ENCODE results near the gene PLA2G4B.

PLA2G4B gene

DNA sequence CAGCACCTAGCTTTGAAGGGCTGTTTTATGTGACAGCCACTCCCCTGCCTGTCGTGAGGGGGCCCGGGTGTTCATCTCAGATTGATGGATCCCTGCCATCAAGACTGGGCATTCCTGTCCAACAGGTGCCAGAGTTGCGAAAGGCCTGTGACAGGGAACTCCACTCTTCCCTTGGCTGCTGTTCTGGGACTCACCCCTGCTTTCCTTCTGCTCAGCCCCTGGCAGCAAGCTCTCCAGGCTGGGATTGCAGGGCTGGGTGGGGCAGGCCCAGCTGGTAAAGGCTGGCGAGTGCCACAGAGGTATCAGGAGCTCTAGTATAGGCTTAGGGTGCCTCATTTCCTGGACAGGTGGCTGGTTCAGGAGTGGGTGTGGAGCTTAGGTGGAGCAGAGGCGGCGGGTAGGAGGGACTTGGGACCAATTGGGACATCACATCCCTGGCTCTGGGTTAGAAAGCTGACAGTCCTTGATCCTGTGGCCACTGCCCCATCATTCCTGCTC lies at the start of gene PLA2G4B:
Gene PLA2G4B, plus strand, starts transcription at position 448 of the 498 bp plus-strand sequence. CDS start 67 bp downstream, outside the sequence.
- DNase-seq (ENCODE audit: low spot score): no peak

DNA sequence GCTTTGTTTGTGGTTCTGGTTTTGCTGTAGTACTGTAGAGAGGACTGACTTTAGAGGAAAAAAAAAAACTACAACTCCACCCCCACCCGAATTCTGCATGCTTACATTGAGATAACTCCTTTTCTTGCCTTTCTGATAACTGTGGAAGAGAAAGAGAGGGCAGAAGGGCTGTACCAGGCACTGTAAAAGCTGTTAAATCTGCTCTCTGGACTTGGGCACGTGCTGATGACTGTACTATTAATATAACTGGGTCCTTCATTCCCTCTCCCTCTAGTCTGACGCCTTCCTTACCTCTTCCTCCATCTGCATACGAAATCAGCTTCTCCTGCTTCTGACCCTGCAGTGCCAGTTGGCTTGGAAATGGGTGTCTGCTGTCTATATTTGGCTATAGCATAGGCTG lies 49.4 kb upstream of the PLA2G4B start:
- DNase-seq (ENCODE audit: low spot score): no peak

DNA sequence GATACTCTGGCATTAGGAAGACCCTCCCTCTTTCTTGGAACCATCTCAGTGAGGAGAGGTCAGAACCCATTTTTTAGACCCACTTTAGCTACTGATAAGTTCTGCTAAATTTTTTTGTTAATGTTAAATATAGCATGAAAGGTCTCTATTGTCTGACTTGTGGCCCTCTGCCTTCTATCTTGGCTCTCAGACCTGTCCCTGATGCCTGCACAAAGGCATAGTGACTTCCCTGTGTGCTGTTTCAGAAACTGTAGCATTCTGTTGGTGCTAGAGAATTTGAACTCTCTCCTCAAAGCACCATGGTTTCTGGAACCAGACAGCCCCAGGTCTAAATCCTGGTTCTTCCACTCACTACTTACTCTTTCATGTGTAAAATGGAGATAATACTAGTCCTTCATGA lies 49.0 kb upstream of the PLA2G4B start:
- no peak for DNase-seq (ENCODE audit: low spot score)

- no peak for DNase-seq (ENCODE audit: low spot score)
These were observed 48.5 kb upstream of the PLA2G4B start for GRCh38 chr15:41790169-41790568.

DNA sequence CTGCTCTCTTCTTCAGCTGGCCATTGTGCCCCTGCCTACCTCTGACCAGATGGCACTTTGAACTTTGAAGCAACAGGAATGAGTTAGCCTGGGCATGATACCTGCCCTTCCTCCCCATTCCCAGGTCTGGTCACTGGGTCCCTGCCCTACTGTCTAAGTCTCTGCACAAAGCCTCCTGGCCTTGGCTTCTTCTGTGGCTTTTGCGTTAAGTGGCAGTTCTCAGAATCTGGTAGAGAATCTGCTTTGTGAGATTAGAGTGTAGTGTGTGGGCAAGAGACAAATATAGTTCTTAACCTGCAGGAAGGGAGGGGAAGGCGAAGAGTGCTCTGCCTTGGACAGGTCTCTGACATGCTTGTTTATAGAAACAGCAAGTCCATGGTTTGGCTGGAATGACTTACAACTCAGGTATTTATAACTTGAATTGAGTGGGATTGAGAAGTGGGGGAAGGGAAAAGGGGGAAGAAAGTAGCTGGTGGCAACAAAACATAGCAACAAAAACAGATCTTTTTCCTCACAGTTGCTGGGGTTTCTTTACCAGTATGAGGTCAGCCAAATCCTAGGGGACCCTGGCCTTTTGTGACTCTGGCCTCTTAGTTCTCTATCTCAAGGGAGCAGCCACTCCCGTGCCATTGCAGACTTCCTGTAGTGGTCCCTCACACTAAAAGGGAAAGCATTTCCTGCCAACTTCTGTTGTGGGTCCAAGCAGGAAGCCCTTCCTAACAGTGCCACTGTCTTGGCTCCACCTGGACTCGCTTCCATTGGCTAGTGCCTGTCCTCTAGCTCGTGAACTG lies 47.7 kb upstream of the PLA2G4B start:
- DNase-seq (ENCODE audit: low spot score): no peak

- no peak for DNase-seq (ENCODE audit: low spot score)
These were observed 47.1 kb upstream of the PLA2G4B start for GRCh38 chr15:41791547-41791937.

DNA sequence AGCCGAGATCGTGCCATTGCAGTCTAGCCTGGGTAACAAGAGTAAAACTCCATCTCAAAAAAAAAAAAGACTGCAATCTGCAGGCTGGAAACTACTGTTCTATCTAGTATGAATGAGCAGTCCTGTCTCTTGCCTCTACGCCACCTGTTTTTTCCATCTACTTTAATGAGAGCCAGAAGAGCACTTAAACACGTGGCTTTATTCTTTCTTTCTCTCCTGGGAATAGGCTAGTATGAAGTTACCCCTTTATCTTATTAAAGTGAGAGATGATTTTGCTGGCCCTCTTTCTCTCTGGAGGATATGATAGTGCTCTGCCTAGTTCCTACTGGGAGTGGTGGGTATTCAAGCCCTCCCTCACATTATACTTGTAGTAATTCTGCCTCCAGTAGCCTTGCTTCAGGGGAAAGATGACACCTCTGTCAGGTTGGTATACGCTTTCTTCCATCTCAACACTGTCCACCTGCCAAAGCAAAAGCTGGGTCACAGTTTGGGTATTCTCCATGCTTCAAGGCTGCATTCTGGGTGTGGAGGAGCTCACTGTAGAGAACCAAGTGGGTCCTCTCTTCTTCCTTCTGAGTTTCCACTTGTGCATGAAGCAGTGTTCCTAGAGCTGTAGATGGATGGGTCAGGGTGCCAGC lies 46.5 kb upstream of the PLA2G4B start:
- DNase-seq (ENCODE audit: low spot score): no peak

DNA sequence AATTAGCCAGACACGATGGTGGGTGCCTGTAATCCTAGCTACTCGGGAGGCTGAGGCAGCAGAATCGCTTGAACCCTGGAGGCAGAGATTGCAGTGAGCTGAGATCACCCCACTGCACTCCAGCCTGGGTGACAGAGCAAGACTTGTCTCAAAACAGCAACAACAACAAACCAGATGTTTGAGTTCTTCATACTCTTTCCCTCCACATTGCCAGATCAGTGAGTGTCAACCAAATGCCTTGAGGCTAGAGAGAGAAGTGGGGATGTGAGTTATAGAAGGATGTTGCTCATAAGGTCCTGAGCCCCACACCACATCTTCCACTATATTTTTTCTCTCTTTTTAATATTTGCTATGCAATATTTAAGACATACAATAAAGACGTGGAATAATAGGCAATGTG lies 44.6 kb upstream of the PLA2G4B start:
- no peak for DNase-seq (ENCODE audit: low spot score)

GRCh38 chr15:41795996-41796856 lies 42.4 kb upstream of the PLA2G4B start:
- no peak for DNase-seq (ENCODE audit: low spot score)

DNA sequence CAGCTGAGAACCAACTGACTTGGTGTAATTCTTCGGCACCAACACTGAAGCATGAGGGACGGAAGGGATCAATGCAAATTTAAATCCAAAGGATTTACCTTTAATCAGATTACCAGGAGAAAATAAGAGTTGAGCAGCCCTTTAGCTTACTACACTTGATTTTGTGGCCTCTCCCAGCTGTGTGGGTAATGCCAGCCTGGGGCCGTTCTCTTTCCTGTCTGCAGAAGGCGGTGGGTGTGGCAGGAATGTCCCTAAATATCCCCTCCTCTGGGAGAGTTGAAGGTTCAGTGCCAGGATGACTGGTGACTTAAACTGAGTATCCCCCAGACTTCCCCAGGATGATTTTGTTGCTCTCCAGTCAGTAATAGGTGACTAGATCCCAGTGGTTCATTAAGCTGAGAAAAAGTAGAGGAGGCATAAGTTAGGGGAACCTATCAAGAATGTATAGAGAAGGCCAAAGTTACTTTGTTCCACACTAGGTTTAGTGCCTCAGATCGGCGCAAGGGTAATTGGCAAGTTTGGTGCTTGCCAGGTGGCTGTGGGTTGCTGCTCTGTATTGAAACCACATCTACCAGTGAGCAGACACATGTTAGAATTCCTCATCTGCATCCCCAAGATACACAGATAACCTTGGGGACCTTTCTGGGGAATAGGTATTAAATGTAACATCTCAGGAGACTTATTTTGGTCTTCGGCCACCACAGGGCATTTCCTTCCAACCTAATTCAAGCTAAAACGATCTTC lies 41.3 kb upstream of the PLA2G4B start:
- DNase-seq (ENCODE audit: low spot score): no peak

GRCh38 chr15:41798607-41799487 lies 39.8 kb upstream of the PLA2G4B start:
- no peak for DNase-seq (ENCODE audit: low spot score)

DNA sequence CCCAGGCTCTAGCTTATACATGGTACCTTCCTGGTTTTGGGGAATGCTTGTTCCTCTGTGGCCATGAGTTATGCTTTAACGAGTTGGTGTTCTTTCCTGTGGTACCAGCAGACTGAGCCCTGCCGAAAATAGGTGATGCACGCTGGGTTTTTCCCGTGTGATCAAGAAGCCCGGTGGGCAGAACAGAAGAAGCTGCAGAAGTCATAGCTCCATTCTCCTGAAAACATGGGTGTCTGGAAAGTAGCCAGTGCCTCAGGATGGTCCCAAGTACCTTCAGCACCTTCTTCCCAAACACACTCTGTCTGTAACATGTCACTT lies 39.2 kb upstream of the PLA2G4B start:
- no peak for DNase-seq (ENCODE audit: low spot score)

- no peak for DNase-seq (ENCODE audit: low spot score)
These were observed 37.5 kb upstream of the PLA2G4B start for GRCh38 chr15:41801185-41801584.

DNA sequence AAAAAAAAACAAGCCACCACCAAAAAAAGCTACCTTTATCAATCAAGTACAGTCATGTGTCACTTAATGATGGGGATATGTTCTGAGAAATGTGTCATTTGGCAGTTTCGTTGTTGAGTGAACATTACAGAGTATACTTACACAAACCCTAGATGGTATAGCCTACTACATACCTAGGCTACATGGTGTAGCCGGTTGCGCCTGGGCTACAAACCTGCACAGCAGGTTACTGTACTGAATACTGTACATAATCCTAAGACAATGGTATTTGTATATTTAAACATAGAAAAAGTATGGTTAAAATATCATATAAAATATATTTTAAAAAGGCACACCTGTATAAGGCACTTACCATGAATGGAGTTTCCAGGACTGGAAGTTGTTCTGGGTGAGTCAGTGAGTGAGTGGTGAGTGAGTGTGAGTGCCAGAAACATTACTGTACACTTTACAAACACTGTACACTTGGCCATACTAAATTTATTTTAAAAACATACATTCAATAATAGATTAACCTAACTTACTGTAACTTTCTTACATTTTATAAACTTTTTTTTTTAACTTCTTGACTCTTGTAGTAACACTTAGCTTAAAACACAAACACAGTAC lies 36.7 kb upstream of the PLA2G4B start:
- DNase-seq (ENCODE audit: low spot score): no peak

DNA sequence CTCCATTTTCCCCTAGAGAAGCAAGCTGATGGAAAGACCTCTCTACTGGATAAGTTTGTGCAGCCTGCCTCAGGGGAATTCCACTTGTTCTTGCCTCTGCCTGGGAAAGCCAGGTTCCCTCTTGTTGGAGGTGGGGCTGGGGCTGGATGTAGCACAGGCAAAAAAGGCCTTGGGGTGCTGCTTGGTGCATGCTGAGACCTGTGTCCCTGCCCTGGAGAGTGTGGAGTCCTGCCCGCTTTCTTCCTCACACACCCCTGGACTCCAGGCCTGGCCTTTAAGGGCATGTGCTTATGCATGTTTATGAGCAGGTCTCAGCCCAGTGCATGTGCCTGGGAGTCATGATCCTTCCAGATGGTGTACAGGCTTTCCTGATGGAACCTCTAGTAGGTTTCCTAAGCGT lies 34.3 kb upstream of the PLA2G4B start:
- DNase-seq (ENCODE audit: low spot score): no peak

- no peak for DNase-seq (ENCODE audit: low spot score)
These were observed 33.6 kb upstream of the PLA2G4B start for GRCh38 chr15:41804916-41805666.

- DNase-seq (ENCODE audit: low spot score): no peak
These were observed 32.9 kb upstream of the PLA2G4B start for GRCh38 chr15:41805711-41806110.

GRCh38 chr15:41806291-41807181 lies 32.1 kb upstream of the PLA2G4B start:
- no peak for DNase-seq (ENCODE audit: low spot score)

DNA sequence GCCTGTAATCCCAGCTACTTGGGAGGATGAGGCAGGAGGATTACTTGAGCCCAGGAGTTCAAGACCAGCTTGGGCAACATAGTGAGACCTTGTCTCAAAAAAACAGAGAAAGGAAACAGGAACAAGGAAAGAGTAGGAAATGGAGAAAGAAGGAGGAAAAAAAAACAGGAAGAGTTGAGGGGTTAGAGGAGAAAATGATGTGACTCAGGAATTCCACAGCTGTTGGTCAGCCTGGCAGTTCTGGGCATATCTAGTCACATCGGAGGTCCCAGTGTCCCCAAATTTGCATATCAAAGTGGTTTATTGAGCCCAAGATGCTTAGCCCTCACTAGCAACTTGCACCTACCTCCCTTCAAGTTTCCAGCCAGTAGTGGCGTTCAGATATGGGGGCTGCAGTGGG lies 29.5 kb upstream of the PLA2G4B start:
- DNase-seq (ENCODE audit: low spot score): no peak
